HEK293T (cell line): Measurements from ENCODE around the gene CASTOR1.

Experiments used
- CTBP1 ChIP-seq: fragments of 450-650 bp; IDR thresholded peaks from 2 replicates; pipeline ENCODE4 v1.6.1; 2016; ENCODE audit warnings: borderline replicate concordance
- FOXA1 ChIP-seq: fragments of 450-650 bp; IDR thresholded peaks from 2 replicates; pipeline ENCODE4 v1.6.1; 2016; ENCODE audit warnings: mild to moderate bottlenecking
- FOXK2 ChIP-seq: fragments of 450-650 bp; IDR thresholded peaks from 2 replicates; pipeline ENCODE4 v1.6.1; 2016; ENCODE audit warnings: mild to moderate bottlenecking
- L3MBTL2 ChIP-seq: fragments of 450-650 bp; conservative IDR thresholded peaks from 2 replicates; pipeline ENCODE4 v1.6.1; 2016; ENCODE audit warnings: mild to moderate bottlenecking
- LEF1 ChIP-seq: fragments of 450-650 bp; IDR thresholded peaks from 2 replicates; pipeline ENCODE4 v1.6.1; 2017; ENCODE audit warnings: mild to moderate bottlenecking, borderline replicate concordance
- NFRKB ChIP-seq: fragments of 450-650 bp; IDR thresholded peaks from 2 replicates; pipeline ENCODE4 v1.6.1; 2016; ENCODE audit warnings: mild to moderate bottlenecking, moderate library complexity
- ZNF384 ChIP-seq: fragments of 450-650 bp; IDR thresholded peaks from 2 replicates; pipeline ENCODE4 v1.6.1; 2016
- TF ChIP-seq, protein P1 (sequence below): fragments of 450-650 bp; IDR thresholded peaks from 2 replicates; pipeline ENCODE4 v1.6.1; 2016

DNA sequence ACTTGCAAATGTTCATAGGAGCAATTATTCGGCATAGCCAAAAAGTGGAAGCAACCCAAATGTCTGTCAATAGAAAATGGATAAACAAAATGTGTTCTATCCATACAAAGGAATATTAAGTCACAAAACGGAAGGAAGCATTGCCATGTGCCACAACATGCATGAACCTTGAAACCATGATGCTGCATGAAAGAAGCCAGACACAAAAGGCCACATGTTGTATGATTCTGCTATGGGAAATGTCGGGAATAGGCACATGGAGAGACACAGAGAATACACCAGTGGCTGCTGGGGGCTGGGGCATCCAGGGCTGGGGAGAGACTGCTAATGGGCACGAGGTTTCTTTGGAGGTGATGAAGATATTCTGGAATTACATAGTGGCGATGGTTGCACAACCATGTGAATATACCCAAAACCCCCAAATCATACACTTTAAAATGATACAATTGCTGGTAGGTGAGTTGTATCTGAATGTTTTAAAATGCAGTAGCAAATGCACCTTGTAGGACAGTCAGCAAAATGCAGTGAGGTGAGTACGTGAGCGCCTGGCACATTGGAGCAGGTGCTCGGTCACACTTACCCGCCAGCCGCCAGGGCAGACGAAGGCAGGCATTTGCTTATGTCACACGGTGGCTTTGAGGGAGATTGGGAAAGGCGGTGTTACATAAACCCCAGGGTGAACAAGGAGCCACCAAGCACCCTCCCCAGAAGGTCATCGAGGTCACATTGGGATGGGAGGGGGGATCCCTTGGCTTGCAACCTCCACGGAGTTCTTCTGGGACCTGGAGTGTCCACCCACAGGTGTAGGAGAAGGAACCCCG is 16.3 kb downstream of the CASTOR1 start:
- TF ChIP-seq ZNF384 (no peak), CTBP1 (no peak), FOXA1 (no peak), NFRKB (no peak), LEF1 (no peak), L3MBTL2 (no peak), FOXK2 (no peak)
- TF ChIP-seq, protein P1, sequence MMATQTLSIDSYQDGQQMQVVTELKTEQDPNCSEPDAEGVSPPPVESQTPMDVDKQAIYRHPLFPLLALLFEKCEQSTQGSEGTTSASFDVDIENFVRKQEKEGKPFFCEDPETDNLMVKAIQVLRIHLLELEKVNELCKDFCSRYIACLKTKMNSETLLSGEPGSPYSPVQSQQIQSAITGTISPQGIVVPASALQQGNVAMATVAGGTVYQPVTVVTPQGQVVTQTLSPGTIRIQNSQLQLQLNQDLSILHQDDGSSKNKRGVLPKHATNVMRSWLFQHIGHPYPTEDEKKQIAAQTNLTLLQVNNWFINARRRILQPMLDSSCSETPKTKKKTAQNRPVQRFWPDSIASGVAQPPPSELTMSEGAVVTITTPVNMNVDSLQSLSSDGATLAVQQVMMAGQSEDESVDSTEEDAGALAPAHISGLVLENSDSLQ, result no peak
